ENCODE results near the gene ELK4. TPM values are rescaled to one million over a fixed set of nuclear protein-coding genes. Genes with fewer than 3 reads are reported as not detected.
A peak's percentile ranks its signal among the peaks of the same experiment; 100 is the strongest.

Gene ELK4
- total and polyA plus RNA-seq, 2 of the 13 experiments (the other 11 are each of a cell fraction or from before 2014, with no cell fraction given): 8.3 to 13.1 TPM

DNA sequence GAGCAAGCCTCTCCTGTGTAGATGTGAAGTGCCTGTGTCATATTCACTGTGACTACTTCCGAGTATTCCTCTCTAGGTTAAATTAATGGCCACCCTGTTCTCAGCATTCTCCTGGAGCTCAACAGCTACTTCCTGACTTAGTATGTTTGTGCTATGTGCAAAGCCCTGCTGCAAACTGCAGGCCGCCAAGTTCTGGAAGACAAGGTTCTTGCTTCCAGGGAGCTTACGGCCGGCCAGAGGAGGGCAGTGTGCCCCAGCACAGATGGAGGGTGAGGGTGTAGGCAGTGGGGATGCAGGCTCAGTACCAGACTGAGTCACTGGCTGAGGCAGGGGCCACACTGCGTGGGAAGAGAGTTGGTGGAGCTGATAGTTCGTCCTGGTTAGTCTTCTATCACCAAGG is 43.2 kb downstream of the ELK4 start (continued):
- TF ChIP-seq, protein P1, sequence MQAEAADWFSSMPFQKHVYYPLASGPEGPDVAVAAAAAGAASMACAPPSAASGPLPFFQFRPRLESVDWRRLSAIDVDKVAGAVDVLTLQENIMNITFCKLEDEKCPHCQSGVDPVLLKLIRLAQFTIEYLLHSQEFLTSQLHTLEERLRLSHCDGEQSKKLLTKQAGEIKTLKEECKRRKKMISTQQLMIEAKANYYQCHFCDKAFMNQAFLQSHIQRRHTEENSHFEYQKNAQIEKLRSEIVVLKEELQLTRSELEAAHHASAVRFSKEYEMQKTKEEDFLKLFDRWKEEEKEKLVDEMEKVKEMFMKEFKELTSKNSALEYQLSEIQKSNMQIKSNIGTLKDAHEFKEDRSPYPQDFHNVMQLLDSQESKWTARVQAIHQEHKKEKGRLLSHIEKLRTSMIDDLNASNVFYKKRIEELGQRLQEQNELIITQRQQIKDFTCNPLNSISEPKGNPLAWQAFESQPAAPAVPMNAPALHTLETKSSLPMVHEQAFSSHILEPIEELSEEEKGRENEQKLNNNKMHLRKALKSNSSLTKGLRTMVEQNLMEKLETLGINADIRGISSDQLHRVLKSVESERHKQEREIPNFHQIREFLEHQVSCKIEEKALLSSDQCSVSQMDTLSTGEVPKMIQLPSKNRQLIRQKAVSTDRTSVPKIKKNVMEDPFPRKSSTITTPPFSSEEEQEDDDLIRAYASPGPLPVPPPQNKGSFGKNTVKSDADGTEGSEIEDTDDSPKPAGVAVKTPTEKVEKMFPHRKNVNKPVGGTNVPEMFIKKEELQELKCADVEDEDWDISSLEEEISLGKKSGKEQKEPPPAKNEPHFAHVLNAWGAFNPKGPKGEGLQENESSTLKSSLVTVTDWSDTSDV (CRISPR knock-in tag; IDR thresholded peaks at IDR 0.05): no peak
- TF ChIP-seq MIXL1 (CRISPR knock-in tag; IDR thresholded peaks at IDR 0.05) (no peak), SIN3A (IDR thresholded peaks at IDR 0.05; ENCODE audit: borderline replicate concordance, low read depth, low read length) (no peak), CBX5 (CRISPR knock-in tag; IDR thresholded peaks at IDR 0.05; ENCODE audit: borderline replicate concordance) (peak; percentile 53; the same call in 1 of the 2 replicates), ONECUT2 (CRISPR knock-in tag; IDR thresholded peaks at IDR 0.05) (no peak), ZMYM4 (CRISPR knock-in tag; IDR thresholded peaks at IDR 0.05) (no peak), ZSCAN9 (CRISPR knock-in tag; IDR thresholded peaks at IDR 0.05; ENCODE audit: borderline replicate concordance) (peak; percentile 83; the same call in 1 of the 2 replicates), HDAC2 (CRISPR knock-in tag; IDR thresholded peaks at IDR 0.05) (no peak), SYNCRIP (IDR thresholded peaks at IDR 0.05; ENCODE audit: insufficient read depth, low read depth, low read length) (no peak), ZSCAN21 (CRISPR knock-in tag; IDR thresholded peaks at IDR 0.05; ENCODE audit: borderline replicate concordance) (no peak), GPN1 (CRISPR knock-in tag; IDR thresholded peaks at IDR 0.05; ENCODE audit: borderline replicate concordance) (no peak), BRD4 (CRISPR knock-in tag; IDR thresholded peaks at IDR 0.05) (no peak), ESRRA (CRISPR knock-in tag; IDR thresholded peaks at IDR 0.05; ENCODE audit: low read depth) (no peak), SATB2 (CRISPR knock-in tag; IDR thresholded peaks at IDR 0.05) (no peak), HOXA3 (CRISPR knock-in tag; IDR thresholded peaks at IDR 0.05) (no peak), XRCC5 (optimal IDR thresholded peaks at IDR 0.05; ENCODE audit: low read length) (peak; percentile 36), HMG20A (CRISPR knock-in tag; IDR thresholded peaks at IDR 0.05; ENCODE audit: borderline replicate concordance) (0 out of 2 replicates have a peak, but pooled peaks have one; percentile 19)
- TF ChIP-seq, protein P2, sequence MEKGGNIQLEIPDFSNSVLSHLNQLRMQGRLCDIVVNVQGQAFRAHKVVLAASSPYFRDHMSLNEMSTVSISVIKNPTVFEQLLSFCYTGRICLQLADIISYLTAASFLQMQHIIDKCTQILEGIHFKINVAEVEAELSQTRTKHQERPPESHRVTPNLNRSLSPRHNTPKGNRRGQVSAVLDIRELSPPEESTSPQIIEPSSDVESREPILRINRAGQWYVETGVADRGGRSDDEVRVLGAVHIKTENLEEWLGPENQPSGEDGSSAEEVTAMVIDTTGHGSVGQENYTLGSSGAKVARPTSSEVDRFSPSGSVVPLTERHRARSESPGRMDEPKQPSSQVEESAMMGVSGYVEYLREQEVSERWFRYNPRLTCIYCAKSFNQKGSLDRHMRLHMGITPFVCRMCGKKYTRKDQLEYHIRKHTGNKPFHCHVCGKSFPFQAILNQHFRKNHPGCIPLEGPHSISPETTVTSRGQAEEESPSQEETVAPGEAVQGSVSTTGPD (CRISPR knock-in tag; IDR thresholded peaks at IDR 0.05): no peak
- TF ChIP-seq, protein P3, sequence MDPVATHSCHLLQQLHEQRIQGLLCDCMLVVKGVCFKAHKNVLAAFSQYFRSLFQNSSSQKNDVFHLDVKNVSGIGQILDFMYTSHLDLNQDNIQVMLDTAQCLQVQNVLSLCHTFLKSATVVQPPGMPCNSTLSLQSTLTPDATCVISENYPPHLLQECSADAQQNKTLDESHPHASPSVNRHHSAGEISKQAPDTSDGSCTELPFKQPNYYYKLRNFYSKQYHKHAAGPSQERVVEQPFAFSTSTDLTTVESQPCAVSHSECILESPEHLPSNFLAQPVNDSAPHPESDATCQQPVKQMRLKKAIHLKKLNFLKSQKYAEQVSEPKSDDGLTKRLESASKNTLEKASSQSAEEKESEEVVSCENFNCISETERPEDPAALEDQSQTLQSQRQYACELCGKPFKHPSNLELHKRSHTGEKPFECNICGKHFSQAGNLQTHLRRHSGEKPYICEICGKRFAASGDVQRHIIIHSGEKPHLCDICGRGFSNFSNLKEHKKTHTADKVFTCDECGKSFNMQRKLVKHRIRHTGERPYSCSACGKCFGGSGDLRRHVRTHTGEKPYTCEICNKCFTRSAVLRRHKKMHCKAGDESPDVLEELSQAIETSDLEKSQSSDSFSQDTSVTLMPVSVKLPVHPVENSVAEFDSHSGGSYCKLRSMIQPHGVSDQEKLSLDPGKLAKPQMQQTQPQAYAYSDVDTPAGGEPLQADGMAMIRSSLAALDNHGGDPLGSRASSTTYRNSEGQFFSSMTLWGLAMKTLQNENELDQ (CRISPR knock-in tag; IDR thresholded peaks at IDR 0.05; ENCODE audit: borderline replicate concordance): no peak
- TF ChIP-seq, protein P4, sequence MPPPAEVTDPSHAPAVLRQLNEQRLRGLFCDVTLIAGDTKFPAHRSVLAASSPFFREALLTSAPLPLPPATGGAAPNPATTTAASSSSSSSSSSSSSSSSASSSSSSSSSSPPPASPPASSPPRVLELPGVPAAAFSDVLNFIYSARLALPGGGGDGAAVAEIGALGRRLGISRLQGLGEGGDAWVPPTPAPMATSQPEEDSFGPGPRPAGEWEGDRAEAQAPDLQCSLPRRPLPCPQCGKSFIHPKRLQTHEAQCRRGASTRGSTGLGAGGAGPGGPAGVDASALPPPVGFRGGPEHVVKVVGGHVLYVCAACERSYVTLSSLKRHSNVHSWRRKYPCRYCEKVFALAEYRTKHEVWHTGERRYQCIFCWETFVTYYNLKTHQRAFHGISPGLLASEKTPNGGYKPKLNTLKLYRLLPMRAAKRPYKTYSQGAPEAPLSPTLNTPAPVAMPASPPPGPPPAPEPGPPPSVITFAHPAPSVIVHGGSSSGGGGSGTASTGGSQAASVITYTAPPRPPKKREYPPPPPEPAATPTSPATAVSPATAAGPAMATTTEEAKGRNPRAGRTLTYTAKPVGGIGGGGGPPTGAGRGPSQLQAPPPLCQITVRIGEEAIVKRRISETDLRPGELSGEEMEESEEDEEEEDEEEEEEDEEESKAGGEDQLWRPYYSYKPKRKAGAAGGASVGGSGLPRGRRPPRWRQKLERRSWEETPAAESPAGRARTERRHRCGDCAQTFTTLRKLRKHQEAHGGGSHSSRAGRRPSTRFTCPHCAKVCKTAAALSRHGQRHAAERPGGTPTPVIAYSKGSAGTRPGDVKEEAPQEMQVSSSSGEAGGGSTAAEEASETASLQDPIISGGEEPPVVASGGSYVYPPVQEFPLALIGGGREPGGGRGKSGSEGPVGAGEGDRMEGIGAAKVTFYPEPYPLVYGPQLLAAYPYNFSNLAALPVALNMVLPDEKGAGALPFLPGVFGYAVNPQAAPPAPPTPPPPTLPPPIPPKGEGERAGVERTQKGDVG (CRISPR knock-in tag; IDR thresholded peaks at IDR 0.05; ENCODE audit: borderline replicate concordance): no peak
- TF ChIP-seq, protein P5, sequence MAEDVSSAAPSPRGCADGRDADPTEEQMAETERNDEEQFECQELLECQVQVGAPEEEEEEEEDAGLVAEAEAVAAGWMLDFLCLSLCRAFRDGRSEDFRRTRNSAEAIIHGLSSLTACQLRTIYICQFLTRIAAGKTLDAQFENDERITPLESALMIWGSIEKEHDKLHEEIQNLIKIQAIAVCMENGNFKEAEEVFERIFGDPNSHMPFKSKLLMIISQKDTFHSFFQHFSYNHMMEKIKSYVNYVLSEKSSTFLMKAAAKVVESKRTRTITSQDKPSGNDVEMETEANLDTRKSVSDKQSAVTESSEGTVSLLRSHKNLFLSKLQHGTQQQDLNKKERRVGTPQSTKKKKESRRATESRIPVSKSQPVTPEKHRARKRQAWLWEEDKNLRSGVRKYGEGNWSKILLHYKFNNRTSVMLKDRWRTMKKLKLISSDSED (CRISPR knock-in tag; IDR thresholded peaks at IDR 0.05): no peak
